K562 (cell line): ENCODE data around the gene HAUS1. TPM values are rescaled to one million over a fixed set of nuclear protein-coding genes. Genes with fewer than 3 reads are reported as not detected.

Experiments used
- ATF7 ChIP-seq: fragments of 450-650 bp; IDR thresholded peaks from 2 replicates; pipeline ENCODE4 v1.7.1; 2014; ENCODE audit warnings: mild to moderate bottlenecking, moderate library complexity
- CHD1 ChIP-seq: fragments of 200-600 bp; sonication (generic); IDR thresholded peaks from one replicate; pipeline ENCODE4 v1.6.1; 2012; ENCODE audit warnings: mild to moderate bottlenecking, moderate library complexity, low read length, inconsistent platforms
- EP300 ChIP-seq: IDR thresholded peaks from 2 replicates; pipeline ENCODE4 v1.6.1; 2012; ENCODE audit warnings: low read length, improper control_type of control experiment
- ESRRA ChIP-seq: fragments of 450-650 bp; IDR thresholded peaks from 2 replicates; pipeline ENCODE4 v1.6.1; 2014; ENCODE audit warnings: low read depth, mild to moderate bottlenecking, moderate library complexity, borderline replicate concordance
- ETV1 ChIP-seq: fragments of 450-650 bp; conservative IDR thresholded peaks from 2 replicates; pipeline ENCODE4 v1.6.1; 2016; ENCODE audit warnings: missing genetic modification characterization, control low read depth, low read depth, missing compliant biosample characterization
- MBD2 ChIP-seq: sonication (generic); IDR thresholded peaks from 2 replicates; pipeline ENCODE4 v1.6.1; 2016; ENCODE audit warnings: low read depth, borderline replicate concordance
- PCBP1 ChIP-seq: fragments of 200-400 bp; formaldehyde crosslinking; IDR thresholded peaks from 2 replicates; pipeline ENCODE4 v1.6.1; 2018; ENCODE audit warnings: mild to moderate bottlenecking, low read depth, low read length; ENCODE audit not compliant: poor library complexity, severe bottlenecking
- PHF20 ChIP-seq: fragments of 450-650 bp; IDR thresholded peaks from 2 replicates; pipeline ENCODE4 v1.6.1; 2018; ENCODE audit not compliant: partially characterized antibody
- PHF21A ChIP-seq: fragments of 450-650 bp; IDR thresholded peaks from 2 replicates; pipeline ENCODE4 v1.6.1; 2017; ENCODE audit warnings: low read depth, borderline replicate concordance
- PHF8 ChIP-seq: fragments of 200-600 bp; sonication (generic); IDR thresholded peaks from 2 replicates; pipeline ENCODE4 v1.6.1; 2012; ENCODE audit warnings: mixed run types, mild to moderate bottlenecking, inconsistent platforms, low read length, moderate library complexity, borderline replicate concordance
- POLR2G ChIP-seq: fragments of 200-400 bp; formaldehyde crosslinking; IDR thresholded peaks from 2 replicates; pipeline ENCODE4 v1.6.1; 2017; ENCODE audit warnings: low read depth, mild to moderate bottlenecking, antibody characterized with exemption, low read length, moderate library complexity
- RAD21 ChIP-seq, 2 experiments: fragments of 250-450 bp in 1 of 2; fragments of 450-650 bp in 1 of 2; sonication (Bioruptor Pico) in 1 of 2; formaldehyde crosslinking in 1 of 2; IDR thresholded peaks in 1 of 2; conservative IDR thresholded peaks in 1 of 2; 2 replicates each; pipeline versions ENCODE4 v1.4.0 to v1.8.0; 2020 to 2022; ENCODE audit warnings: mild to moderate bottlenecking in 2 of 2, moderate library complexity in 1 of 2
- RBM15 ChIP-seq: fragments of 200-400 bp; formaldehyde crosslinking; IDR thresholded peaks from 2 replicates; pipeline ENCODE4 v1.6.1; 2018; ENCODE audit warnings: mild to moderate bottlenecking, low read length, moderate library complexity; ENCODE audit not compliant: insufficient read depth
- TAF1 ChIP-seq: IDR thresholded peaks from 2 replicates; pipeline ENCODE4 v1.6.1; 2011; ENCODE audit warnings: mild to moderate bottlenecking, low read length, moderate library complexity; ENCODE audit not compliant: insufficient read depth, control insufficient read depth, severe bottlenecking; ENCODE audit errors: extremely low read depth
- ZBTB1 ChIP-seq: sonication (generic); formaldehyde crosslinking; IDR thresholded peaks from 2 replicates; pipeline ENCODE4 v1.8.1; 2023; ENCODE audit warnings: missing genetic modification reagents, low read depth, mild to moderate bottlenecking, borderline replicate concordance
- ZBTB26 ChIP-seq: fragments of 450-650 bp; formaldehyde crosslinking; IDR thresholded peaks from 2 replicates; pipeline ENCODE4 v1.4.0; 2022; ENCODE audit warnings: missing genetic modification characterization
- ZFX ChIP-seq: sonication (generic); formaldehyde crosslinking; IDR thresholded peaks from 2 replicates; pipeline ENCODE4 v1.8.0; 2022; ENCODE audit warnings: mild to moderate bottlenecking, missing genetic modification reagents, moderate library complexity
- ZNF79 ChIP-seq: fragments of 250-450 bp; sonication (Bioruptor Pico); IDR thresholded peaks from 2 replicates; pipeline ENCODE4 v1.4.0; 2020; ENCODE audit warnings: low read depth, mild to moderate bottlenecking, moderate library complexity
- polyA plus RNA-seq, 8 experiments: library from polyadenylated mRNA; depleted of rRNA in 4 of 8; stranded (reverse) in 5 of 8; unstranded in 3 of 8; fragments of >200 nt; fragmentation: Nextera tagmentation in 2 of 8; fragmentation: Illumina TruSeq in 1 of 8; extraction: Ambion mirVana in 2 of 8; extraction: Trizol in 1 of 8; gene quantifications; 2 replicates each; pipeline versions ENCODE4 v1.2.1 to v1.2.3, GENCODE V29; 2011 to 2014; ENCODE audit warnings: inconsistent platforms in 1 of 8, missing spikeins in 1 of 8
- total RNA-seq, 7 experiments: library from RNA; depleted of rRNA in 6 of 7; stranded (reverse); fragments of >200 nt in 6 of 7; fragmentation: Illumina TruSeq in 2 of 7; extraction: Trizol in 2 of 7; gene quantifications; 2 replicates each; pipeline versions ENCODE4 v1.2.1 to v1.2.3, GENCODE V29; 2011 to 2021; ENCODE audit warnings: low replicate concordance in 1 of 7

Gene HAUS1
- total and polyA plus RNA-seq, 9 of the 15 experiments (the other 6 are each of a cell fraction or from before 2014, with no cell fraction given), result 45.6 to 135 (median 76.3) TPM

- TF ChIP-seq ATF7 (peak; percentile 29; the same call in 1 of the 2 replicates), TAF1 (peak; percentile 72), EP300 (no peak), ZBTB1 (CRISPR knock-in tag) (no peak; the same call in 1 of the 2 replicates), ZFX (CRISPR knock-in tag) (peak; percentile 70), RAD21 (CRISPR knock-in tag; conservative IDR thresholded peaks at IDR 0.05 in 1 of 2, IDR thresholded peaks at IDR 0.05 in 1 of 2) (no peak), ETV1 (0 out of 2 replicates have a peak, but pooled peaks have one; percentile 29), CHD1 (peak; percentile 40), PHF21A (no peak), PHF20 (peak; percentile 58), MBD2 (peak; percentile 58; the same call in 1 of the 2 replicates), PHF8 (peak; percentile 86), PCBP1 (no peak), ZBTB26 (CRISPR knock-in tag) (no peak), RBM15 (no peak), ZNF79 (CRISPR knock-in tag) (no peak), ESRRA (peak; percentile 16; the same call in 1 of the 2 replicates), POLR2G (peak; percentile 87)
- TF ChIP-seq, all 486 proteins: peak for 65
These were observed at the start of gene HAUS1 (continued) for GRCh38 chr18:46104128-46104911.
